ENCODE measurements around the gene RAP1A.

RAP1A gene

DNA sequence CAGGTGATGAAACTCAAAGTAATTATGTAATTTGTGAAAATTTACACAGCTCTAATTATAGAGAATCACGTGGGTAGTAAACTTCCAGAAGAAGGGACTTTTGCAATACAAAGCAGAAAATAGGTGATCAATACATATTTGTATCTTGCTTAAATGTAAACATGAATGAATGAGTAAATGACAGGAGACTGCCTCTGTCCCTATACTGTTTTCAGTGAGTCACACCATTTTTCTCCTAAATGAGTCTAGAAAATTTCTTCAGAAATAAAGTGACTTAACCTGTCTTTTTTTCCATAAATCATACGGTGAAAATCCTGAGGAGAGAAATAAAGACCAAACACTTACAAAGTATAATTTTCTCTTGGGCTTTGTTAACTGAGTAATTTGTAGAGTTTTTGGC is 11.9 kb downstream of the RAP1A start:
- DNase-seq: no peak

DNA sequence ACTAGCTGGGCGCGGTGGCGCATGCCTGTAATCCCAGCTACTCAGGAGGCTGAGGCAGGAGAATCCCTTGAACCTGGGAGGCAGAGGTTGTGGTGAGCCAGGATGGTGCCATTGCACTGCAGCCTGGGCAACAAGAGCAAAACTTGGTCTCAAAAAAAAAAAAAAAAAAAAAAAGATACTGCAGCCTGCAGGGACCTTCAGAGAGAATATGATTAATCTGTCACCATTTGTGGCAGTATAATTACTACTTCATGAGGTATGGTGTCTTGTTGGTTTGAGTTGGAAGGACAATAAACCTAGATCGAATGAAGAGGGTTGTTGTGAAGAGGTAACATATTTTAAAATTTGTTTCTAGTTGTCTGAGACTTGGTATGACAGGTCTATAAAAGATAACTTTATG is 13.2 kb downstream of the RAP1A start:
- DNase-seq: peak in 1 of 3 experiments; percentile 36

GRCh38 chr1:111633736-111634247 is 14.2 kb downstream of the RAP1A start:
- no peak for DNase-seq

DNA sequence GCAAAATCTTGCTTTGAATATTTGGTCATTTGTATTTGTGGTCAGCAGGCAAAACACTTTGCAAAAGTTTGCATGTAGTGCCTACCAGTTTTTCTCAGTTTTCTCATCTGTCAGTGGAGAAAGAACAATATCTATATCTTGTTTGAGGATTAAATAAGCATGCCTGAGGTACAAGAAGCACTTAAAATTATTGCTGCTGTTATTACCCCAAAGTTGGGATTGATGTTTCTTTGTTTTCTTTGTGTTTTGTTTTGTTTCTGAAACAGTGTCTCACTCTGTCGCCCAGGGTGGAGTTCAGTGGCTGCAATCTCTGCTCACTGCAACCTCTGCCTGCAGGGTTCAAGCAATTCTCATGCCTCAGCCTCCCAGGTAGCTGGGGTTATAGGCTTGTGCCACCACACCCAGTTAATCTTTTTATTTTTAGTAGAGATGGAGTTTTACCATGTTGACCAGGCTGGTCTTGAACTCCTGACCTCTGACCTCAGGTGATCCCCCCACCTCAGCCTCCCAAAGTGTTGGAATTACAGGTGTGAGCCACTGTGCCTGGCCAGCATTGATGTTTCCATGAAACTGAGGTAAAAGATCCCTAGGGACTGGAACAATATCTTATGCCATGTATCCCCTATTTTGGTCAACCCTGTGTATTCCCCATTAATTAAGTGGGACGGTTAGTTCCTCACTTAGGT is 15.9 kb downstream of the RAP1A start:
- no peak for DNase-seq

- DNase-seq: no peak
These were observed 18.7 kb downstream of the RAP1A start for GRCh38 chr1:111638320-111638719.

- DNase-seq: no peak
These were observed 20.1 kb downstream of the RAP1A start for GRCh38 chr1:111639602-111640198.

GRCh38 chr1:111643097-111643496 is 23.5 kb downstream of the RAP1A start:
- DNase-seq: no peak

GRCh38 chr1:111643696-111644095 is 24.1 kb downstream of the RAP1A start:
- DNase-seq: no peak

DNA sequence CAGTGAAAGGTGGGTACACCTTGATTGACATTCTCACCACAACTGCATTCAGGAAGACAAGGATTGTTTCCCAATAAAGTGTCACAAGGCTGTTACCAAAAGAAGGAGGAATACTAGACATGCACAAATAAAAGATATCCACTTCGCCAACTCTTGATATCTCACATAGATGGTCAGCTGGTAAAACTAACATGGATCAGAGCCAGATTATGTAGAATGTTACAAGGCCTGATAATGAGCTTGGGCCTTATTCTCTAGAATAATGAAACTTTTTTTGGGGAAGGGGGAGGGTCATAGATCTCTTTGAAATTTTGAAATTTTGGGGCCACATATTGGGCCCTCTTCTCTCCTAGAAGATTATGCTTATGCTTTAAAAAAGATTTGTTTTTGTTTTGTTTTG is 24.9 kb downstream of the RAP1A start:
- DNase-seq: no peak

DNA sequence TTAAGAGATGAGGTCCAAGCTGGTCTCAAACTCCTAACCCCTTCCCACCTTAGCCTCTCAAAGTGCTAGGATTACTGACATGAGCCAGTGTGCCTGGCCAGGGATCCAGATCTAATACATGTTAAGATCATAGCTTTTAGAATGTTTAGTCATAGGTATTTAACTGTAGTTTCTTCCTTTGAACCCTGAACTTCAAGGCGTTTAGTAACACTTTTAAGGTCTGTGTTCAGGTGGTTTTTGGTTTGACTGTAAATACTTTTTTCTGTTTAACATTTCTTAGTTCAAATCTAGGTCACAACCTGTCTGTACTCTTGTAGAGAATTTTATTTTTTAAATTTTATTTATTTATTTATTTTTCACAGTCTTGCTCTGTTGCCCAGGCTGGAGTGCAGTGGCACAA is 28.1 kb downstream of the RAP1A start:
- DNase-seq: no peak

- DNase-seq: no peak
These were observed 29.2 kb downstream of the RAP1A start for GRCh38 chr1:111648806-111649205.

DNA sequence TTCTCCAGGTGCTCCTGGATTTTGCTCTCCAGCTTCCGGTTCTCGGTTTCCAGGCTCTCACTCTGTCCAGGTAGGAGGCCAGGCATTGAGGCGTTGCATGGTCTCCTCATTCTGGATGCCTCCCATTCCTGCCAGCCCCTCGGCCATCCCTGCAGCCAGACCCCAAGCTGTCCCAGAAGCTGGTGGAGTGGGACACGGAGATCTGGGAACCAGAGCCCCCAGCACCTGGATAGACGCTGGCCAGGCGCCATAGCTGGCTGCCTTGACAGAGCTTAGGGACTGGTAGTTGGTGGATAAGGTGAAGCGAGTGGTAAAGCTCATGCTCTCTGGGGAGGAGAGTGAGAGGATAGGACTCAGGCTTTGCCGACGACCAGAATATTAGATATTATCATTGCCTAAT is 29.6 kb downstream of the RAP1A start:
- no peak for DNase-seq

GRCh38 chr1:111649648-111650047 is 30.1 kb downstream of the RAP1A start:
- no peak for DNase-seq

DNA sequence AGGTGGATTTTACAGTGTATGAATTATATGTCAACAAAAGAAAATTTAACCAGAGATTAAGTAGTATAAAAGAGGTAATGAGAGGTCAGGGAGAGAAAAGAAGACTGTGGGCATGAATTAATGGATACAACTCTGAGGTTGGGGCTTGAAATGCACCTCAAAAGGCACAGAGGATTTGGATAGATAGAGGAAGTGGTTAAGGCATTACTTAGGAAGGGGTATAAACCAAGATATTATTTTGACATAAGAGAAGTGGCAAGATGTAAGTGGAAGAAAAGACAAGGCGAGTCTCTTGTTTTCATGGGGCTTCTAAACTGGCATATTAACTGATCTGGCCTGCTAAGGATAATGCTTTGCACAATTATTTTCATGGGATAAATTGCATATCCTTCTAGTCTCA is 34.1 kb downstream of the RAP1A start:
- DNase-seq: no peak

GRCh38 chr1:111654839-111655238 is 35.2 kb downstream of the RAP1A start:
- no peak for DNase-seq

GRCh38 chr1:111656086-111657017 is 36.8 kb downstream of the RAP1A start:
- DNase-seq: peak; percentile 15 to 62 (median 15)

DNA sequence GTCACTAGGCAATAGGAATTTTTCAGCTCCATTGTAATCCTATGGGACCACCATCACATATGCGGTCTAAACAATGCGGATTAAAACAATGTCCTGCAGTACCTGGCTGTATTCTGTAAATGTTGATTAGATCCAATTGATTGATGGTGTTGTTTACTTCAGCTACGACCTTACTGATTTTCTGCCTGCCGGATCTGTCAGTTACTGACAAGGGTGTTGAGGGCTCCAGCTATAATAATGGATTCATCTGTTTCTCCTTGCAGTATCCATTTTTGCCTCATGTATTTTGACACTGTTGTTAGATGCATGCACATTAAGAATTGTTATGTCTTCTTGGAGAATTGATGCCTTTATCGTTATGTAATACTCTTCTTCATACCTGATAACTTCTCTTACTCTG is 39.0 kb downstream of the RAP1A start:
- DNase-seq: no peak

DNA sequence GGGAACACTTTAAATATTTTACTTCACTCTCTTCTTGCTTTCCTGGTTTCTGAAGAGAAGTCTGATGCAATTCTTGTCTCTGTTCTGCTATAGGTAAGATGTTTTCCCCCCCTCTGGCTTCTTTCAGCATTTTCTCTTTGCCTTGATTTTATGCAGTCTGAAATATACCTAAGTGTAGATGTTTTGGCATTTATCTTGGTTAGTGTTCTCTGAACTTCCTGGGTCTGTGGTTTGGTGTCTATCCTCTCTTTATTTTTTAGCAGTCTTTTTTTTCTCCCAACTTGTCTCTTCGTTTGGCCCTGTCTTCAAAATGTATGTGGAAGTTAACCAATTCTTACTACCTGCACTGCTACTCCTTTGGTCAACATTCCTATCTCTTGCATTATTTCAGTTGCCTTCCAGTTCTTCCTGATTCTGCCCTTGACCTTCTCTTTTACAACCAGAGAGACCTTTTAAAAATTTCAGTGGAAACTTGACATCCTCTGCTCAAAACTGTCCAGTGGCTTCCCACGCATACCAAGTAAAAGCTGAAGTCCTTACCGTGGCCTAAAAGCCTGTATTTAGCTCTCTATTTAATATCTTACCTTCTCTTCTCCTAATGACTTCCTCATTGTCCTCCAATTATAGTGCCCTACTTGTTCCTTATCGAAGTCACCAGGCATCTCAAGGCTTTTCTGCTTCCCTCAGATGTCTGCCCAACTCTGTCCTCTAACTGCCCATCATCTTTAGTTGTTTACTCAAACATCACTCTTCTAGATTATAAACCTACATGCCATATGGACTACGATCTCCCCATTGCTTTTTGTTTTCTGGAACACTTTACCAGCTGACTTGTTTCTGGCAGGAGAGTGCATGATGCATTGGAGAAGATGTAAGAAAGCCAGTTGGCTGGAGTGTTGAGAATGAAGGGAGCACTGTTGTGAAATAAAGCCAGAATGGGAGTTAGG is 40.9 kb downstream of the RAP1A start:
- DNase-seq: no peak

GRCh38 chr1:111664652-111665051 is 45.1 kb downstream of the RAP1A start:
- no peak for DNase-seq

- DNase-seq: no peak
These were observed 45.9 kb downstream of the RAP1A start for GRCh38 chr1:111665497-111665896.

DNA sequence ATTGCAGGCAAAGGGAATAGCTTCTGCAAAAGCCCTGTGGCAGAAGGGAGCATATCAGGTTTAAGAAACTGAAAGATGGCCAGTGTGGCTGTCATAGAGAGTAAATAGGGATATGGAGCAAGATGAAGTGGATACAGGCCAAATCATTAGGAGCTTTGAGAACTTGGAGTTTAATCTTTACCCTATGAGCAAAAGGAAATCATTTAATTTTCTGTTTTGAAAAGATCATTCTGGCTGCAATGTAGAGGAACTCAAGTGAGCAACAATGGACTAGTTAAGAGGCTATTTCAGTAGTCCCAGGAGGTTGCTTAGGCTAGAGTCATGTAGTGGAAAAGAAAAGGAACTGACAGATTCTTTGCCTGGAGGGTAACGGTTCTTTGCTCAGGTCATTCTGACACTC is 47.2 kb downstream of the RAP1A start:
- no peak for DNase-seq

GRCh38 chr1:111669268-111669667 is 49.7 kb downstream of the RAP1A start:
- DNase-seq: no peak

Data from NCI-H1417 (cell line).